HG03196 (cell line): ENCODE data around the gene PCDH9.

Source experiments
- ATAC-seq: cut with Tn5 transposase; IDR thresholded peaks from one replicate; pipeline ENCODE4 v1.9.1; 2021; ENCODE audit not compliant: unreplicated experiment

The PCDH9 gene

GRCh38 chr13:67167420-67167819, 62.7 kb downstream of the PCDH9 start:
- ATAC-seq: no peak

GRCh38 chr13:67161176-67161575, 69.0 kb downstream of the PCDH9 start:
- no peak for ATAC-seq

- no peak for ATAC-seq
Measured at GRCh38 chr13:67158903-67159302, 71.2 kb downstream of the PCDH9 start.

GRCh38 chr13:67156723-67157060, 73.4 kb downstream of the PCDH9 start:
- ATAC-seq: no peak

GRCh38 chr13:67155898-67156722, 74.0 kb downstream of the PCDH9 start:
- no peak for ATAC-seq

GRCh38 chr13:67152085-67152484, 78.1 kb downstream of the PCDH9 start:
- ATAC-seq: no peak

- no peak for ATAC-seq
Measured at GRCh38 chr13:67151652-67152051, 78.5 kb downstream of the PCDH9 start.

GRCh38 chr13:67150608-67151007, 79.5 kb downstream of the PCDH9 start:
- no peak for ATAC-seq

- ATAC-seq: no peak
Measured at GRCh38 chr13:67148161-67148571, 82.0 kb downstream of the PCDH9 start.

GRCh38 chr13:67147342-67148133, 82.6 kb downstream of the PCDH9 start:
- no peak for ATAC-seq

- no peak for ATAC-seq
Measured at GRCh38 chr13:67146523-67147130, 83.5 kb downstream of the PCDH9 start.

- ATAC-seq: no peak
Measured at GRCh38 chr13:67145950-67146349, 84.2 kb downstream of the PCDH9 start.

- ATAC-seq: no peak
Measured at GRCh38 chr13:67143544-67144115, 86.5 kb downstream of the PCDH9 start.

GRCh38 chr13:67140006-67140405, 90.1 kb downstream of the PCDH9 start:
- ATAC-seq: no peak

- ATAC-seq: no peak
Measured at GRCh38 chr13:67139551-67139950, 90.6 kb downstream of the PCDH9 start.

GRCh38 chr13:67138970-67139369, 91.2 kb downstream of the PCDH9 start:
- no peak for ATAC-seq

GRCh38 chr13:67137044-67137735, 92.9 kb downstream of the PCDH9 start:
- no peak for ATAC-seq

GRCh38 chr13:67136157-67136556, 94.0 kb downstream of the PCDH9 start:
- no peak for ATAC-seq

- ATAC-seq: no peak
Measured at GRCh38 chr13:67135356-67135755, 94.8 kb downstream of the PCDH9 start.

GRCh38 chr13:67134417-67135129, 95.6 kb downstream of the PCDH9 start:
- ATAC-seq: no peak
